ENCODE measurements around the gene STK11IP. TPM values are rescaled to one million over a fixed set of nuclear protein-coding genes. Genes with fewer than 3 reads are reported as not detected.

STK11IP gene
- total and polyA plus RNA-seq, 2 of the 4 experiments (the other 2 are of a cell fraction): 14.5 to 19.7 TPM

Small RNAs within 50 kb of the gene (microRNA-seq; reads per million reads assigned to microRNA genes)
- gene MIR3132 (ENCODE audit: insufficient read depth in 1 of 2, insufficient read length in 1 of 2, unreplicated experiment in 1 of 2) (0.73 to 1.0 reads per million in 2 experiments), gene RN7SKP213 (ENCODE audit: insufficient read depth, insufficient read length) (not detected)

Small RNAs within 50 kb of the gene (small RNA-seq; reads per million reads assigned to genes)
- gene MIR3132 (0 reads per million in 5 experiments), gene RN7SKP213 (0 reads per million in 5 experiments)

Other genes with a start within 250 kb of the STK11IP start
- gene DNPEP, start 209.9 kb upstream of the STK11IP start, total RNA-seq (2012; rRNA removed): 74.7 and 89.4 TPM in 2 replicates
- gene DNPEP, start 209.9 kb upstream of the STK11IP start, polyA plus RNA-seq (2012; rRNA removed): 74.2 and 75.1 TPM in 2 replicates
- 3.3 and 4.3 TPM in 2 replicates for gene DES, start 179.5 kb upstream of the STK11IP start, total RNA-seq (2012; rRNA removed)
- 4.0 and 4.9 TPM in 2 replicates for gene DES, start 179.5 kb upstream of the STK11IP start, polyA plus RNA-seq (2012; rRNA removed)
- gene SPEG, start 163.0 kb upstream of the STK11IP start, total RNA-seq (2012; rRNA removed): 6.8 and 7.8 TPM in 2 replicates
- 81.6 and 109 TPM in 2 replicates for gene SPEG, start 163.0 kb upstream of the STK11IP start, polyA plus RNA-seq (2012; rRNA removed)
- 93.0 and 103 TPM in 2 replicates for gene GMPPA, start 99.0 kb upstream of the STK11IP start, total RNA-seq (2012; rRNA removed)
- 124 and 134 TPM in 2 replicates for gene GMPPA, start 99.0 kb upstream of the STK11IP start, polyA plus RNA-seq (2012; rRNA removed)
- not detected in 2 replicates for gene ASIC4, start 83.4 kb upstream of the STK11IP start, total RNA-seq (2012; rRNA removed)
- 0.10 TPM in 1 of 2 replicates, not detected in the other for gene ASIC4, start 83.4 kb upstream of the STK11IP start, polyA plus RNA-seq (2012; rRNA removed)
- gene CHPF, start 54.0 kb upstream of the STK11IP start, total RNA-seq (2012; rRNA removed): 24.0 and 27.2 TPM in 2 replicates
- 115 and 147 TPM in 2 replicates for gene CHPF, start 54.0 kb upstream of the STK11IP start, polyA plus RNA-seq (2012; rRNA removed)
- gene TMEM198, start 53.8 kb upstream of the STK11IP start, total RNA-seq (2012; rRNA removed): under 0.01 and 0.18 TPM in 2 replicates
- 2.2 and 3.0 TPM in 2 replicates for gene TMEM198, start 53.8 kb upstream of the STK11IP start, polyA plus RNA-seq (2012; rRNA removed)
- 21.4 and 21.5 TPM in 2 replicates for gene OBSL1, start 26.3 kb upstream of the STK11IP start, total RNA-seq (2012; rRNA removed)
- 51.2 and 51.8 TPM in 2 replicates for gene OBSL1, start 26.3 kb upstream of the STK11IP start, polyA plus RNA-seq (2012; rRNA removed)
- gene INHA, start 25.5 kb upstream of the STK11IP start, total RNA-seq (2012; rRNA removed): not detected in 2 replicates
- 0.80 and 0.96 TPM in 2 replicates for gene INHA, start 25.5 kb upstream of the STK11IP start, polyA plus RNA-seq (2012; rRNA removed)
- 0.90 and 1.1 TPM in 2 replicates for gene SLC4A3, start 29.8 kb downstream of the STK11IP start, total RNA-seq (2012; rRNA removed)
- 6.1 and 6.9 TPM in 2 replicates for gene SLC4A3, start 29.8 kb downstream of the STK11IP start, polyA plus RNA-seq (2012; rRNA removed)

All from IMR-90 (cell line).